GM12878 (cell line): ENCODE data around the gene SUSD5. TPM values are rescaled to one million over a fixed set of nuclear protein-coding genes. Genes with fewer than 3 reads are reported as not detected.

ENCODE experiments used
- ATAC-seq: fragments of 200-7000 bp; cut with Tn5 transposase; 3 replicates; pipeline ENCODE4 v1.9.1; 2020; ENCODE audit warnings: mild to moderate bottlenecking, moderate library complexity
- BruUV-seq: library from RNA; stranded (reverse); fragments of 400-500 nt; replicated peaks from 2 replicates; lab custom pipeline; 2021; lab: Mats Ljungman, UMichigan
- CTCF ChIA-PET: fragments of 300-600 bp; sonication (Branson Sonifier 250); formaldehyde crosslinking; extraction: SDS; loops from one replicate; lab custom pipeline; 2021; ENCODE audit warnings: inconsistent platforms; lab: Yijun Ruan, JAX
- POLR2A ChIA-PET: fragments of 350-600 bp; formaldehyde crosslinking; extraction: SDS; loops from one replicate; lab custom pipeline; 2021; ENCODE audit warnings: inconsistent platforms; lab: Charles Lee
- RAD21 ChIA-PET: fragments of 300-600 bp; sonication (Branson Sonifier 250); formaldehyde crosslinking; loops from one replicate; lab custom pipeline; 2023; ENCODE audit warnings: antibody characterized with exemption; ENCODE audit not compliant: unreplicated experiment; lab: Charles Lee
- SMC1A ChIA-PET: fragments of 300-600 bp; sonication (Branson Sonifier 250); formaldehyde crosslinking; loops from one replicate; lab custom pipeline; 2023; ENCODE audit not compliant: unreplicated experiment, uncharacterized antibody; lab: Charles Lee
- DNase-seq: peaks from one replicate; pipeline ENCODE4 v3.0.0-alpha.2; 2011; ENCODE audit warnings: low read depth, low spot score
- FAIRE-seq: peaks from 3 replicates; lab custom pipeline; 2011; peaks lifted over from hg19 to GRCh38; lab: Jason Lieb, UNC
- H2AFZ ChIP-seq: 2 replicates; pipeline ENCODE4 v1.6.0; 2011; ENCODE audit warnings: low read depth, low read length, control low read depth; ENCODE audit not compliant: control insufficient read depth
- H3K27ac ChIP-seq: 2 replicates; pipeline ENCODE4 v1.5.1; 2011; ENCODE audit warnings: control low read depth; ENCODE audit not compliant: control insufficient read depth, insufficient read depth
- H3K27me3 ChIP-seq, 2 experiments: replicated peaks in 1 of 2; 2 replicates each; pipeline versions ENCODE4 v1.6.0 to v1.6.1; 2011; ENCODE audit warnings: low read length in 1 of 2; ENCODE audit not compliant: control insufficient read depth in 2 of 2, insufficient read depth in 2 of 2
- H3K36me3 ChIP-seq, 2 experiments: 2 replicates each; pipeline ENCODE4 v1.5.1; 2011; ENCODE audit warnings: low read length in 1 of 2; ENCODE audit not compliant: control insufficient read depth in 2 of 2, insufficient read depth in 2 of 2
- H3K4me1 ChIP-seq: 2 replicates; pipeline ENCODE4 v1.6.1; 2011; ENCODE audit warnings: mild to moderate bottlenecking, low read length, moderate library complexity, mixed read lengths; ENCODE audit not compliant: control insufficient read depth, insufficient read depth
- H3K4me2 ChIP-seq: 2 replicates; pipeline ENCODE4 v1.6.0; 2011; ENCODE audit warnings: control low read depth; ENCODE audit not compliant: control insufficient read depth, insufficient read depth
- H3K4me3 ChIP-seq: fragments of 200-600 bp; sonication (generic); 2 replicates; pipeline ENCODE4 v1.5.1; 2016
- H3K79me2 ChIP-seq: 2 replicates; pipeline ENCODE4 v1.6.0; 2011; ENCODE audit warnings: low read length; ENCODE audit not compliant: control insufficient read depth, insufficient read depth
- H3K9ac ChIP-seq: 2 replicates; pipeline ENCODE4 v1.8.0; 2011; ENCODE audit warnings: low read length, control low read depth, mixed read lengths; ENCODE audit not compliant: control insufficient read depth, insufficient read depth
- H3K9me3 ChIP-seq: replicated peaks from 3 replicates; pipeline ENCODE4 v1.5.1; 2011; ENCODE audit warnings: mild to moderate bottlenecking, low read length; ENCODE audit not compliant: control insufficient read depth, insufficient read depth
- H4K20me1 ChIP-seq: 2 replicates; pipeline ENCODE4 v1.6.0; 2011; ENCODE audit not compliant: control insufficient read depth, insufficient read depth
- EED ChIP-seq: sonication (generic); IDR thresholded peaks from 2 replicates; pipeline ENCODE4 v1.6.1; 2016; ENCODE audit warnings: antibody characterized with exemption, low read depth
- ESRRA ChIP-seq: IDR thresholded peaks from 2 replicates; pipeline ENCODE4 v1.6.1; 2012; ENCODE audit warnings: mild to moderate bottlenecking, low read length, improper control_type of control experiment
- HDAC2 ChIP-seq: fragments of 200-600 bp; sonication (generic); IDR thresholded peaks from 2 replicates; pipeline ENCODE4 v1.6.1; 2017
- MTA3 ChIP-seq: IDR thresholded peaks from 2 replicates; pipeline ENCODE4 v1.6.1; 2012; ENCODE audit warnings: low read length, inconsistent platforms, borderline replicate concordance
- MYB ChIP-seq: fragments of 150-350 bp; IDR thresholded peaks from 2 replicates; pipeline ENCODE4 v1.6.1; 2014; ENCODE audit warnings: mild to moderate bottlenecking, low read depth, low read length, borderline replicate concordance
- NBN ChIP-seq: fragments of 450-650 bp; IDR thresholded peaks from 2 replicates; pipeline ENCODE4 v1.6.1; 2016
- PKNOX1 ChIP-seq: fragments of 450-650 bp; IDR thresholded peaks from 2 replicates; pipeline ENCODE4 v1.6.1; 2016; ENCODE audit warnings: mild to moderate bottlenecking
- SREBF1 ChIP-seq: IDR thresholded peaks from 2 replicates; pipeline ENCODE4 v1.6.1; 2012; ENCODE audit warnings: mild to moderate bottlenecking, low read length
- STAT3 ChIP-seq: IDR thresholded peaks from 2 replicates; pipeline ENCODE4 v1.6.1; 2011; ENCODE audit warnings: low read depth, low read length, improper control_type of control experiment
- SUPT20H ChIP-seq: IDR thresholded peaks from 2 replicates; pipeline ENCODE4 v1.6.1; 2011; ENCODE audit warnings: low read depth, mild to moderate bottlenecking, low read length, moderate library complexity, borderline replicate concordance; ENCODE audit not compliant: control insufficient read depth
- TCF3 ChIP-seq: IDR thresholded peaks from 2 replicates; pipeline ENCODE4 v1.6.1; 2012; ENCODE audit warnings: low read depth, mild to moderate bottlenecking, low read length, borderline replicate concordance; ENCODE audit not compliant: insufficient read depth
- USF1 ChIP-seq: IDR thresholded peaks from 2 replicates; pipeline ENCODE4 v1.6.1; 2011; ENCODE audit warnings: borderline replicate concordance, low read depth, mild to moderate bottlenecking, moderate library complexity, mixed read lengths, low read length; ENCODE audit not compliant: insufficient read depth; ENCODE audit errors: extremely low read length
- ZBTB11 ChIP-seq: fragments of 450-650 bp; formaldehyde crosslinking; IDR thresholded peaks from 2 replicates; pipeline ENCODE4 v1.5.0; 2022; ENCODE audit warnings: mild to moderate bottlenecking, missing genetic modification characterization
- WGBS: methylation state at CpG from one replicate; pipeline ENCODE4 v1.1.6; 2016; ENCODE audit warnings: low lambda C conversion rate; ENCODE audit not compliant: insufficient replicate concordance, insufficient coverage; ENCODE audit errors: missing lambda C conversion rate; 5-methylcytosine and 5-hydroxymethylcytosine counted together
- in situ Hi-C: fragments of 300-500 bp; cut with MboI; formaldehyde crosslinking; loops from 9 replicates; pipeline ENCODE4 v1.14.3; 2018; ENCODE audit warnings: mixed read lengths
- intact Hi-C: fragments of 100-400 bp; cut with micrococcal nuclease; formaldehyde crosslinking; loops from one replicate; pipeline ENCODE4 v1.14.2; 2022; ENCODE audit not compliant: unreplicated experiment
- polyA plus RNA-seq, 11 experiments: library from polyadenylated mRNA; depleted of rRNA in 4 of 11; unstranded in 6 of 11; stranded (reverse) in 5 of 11; fragments of >200 nt; fragmentation: Nextera tagmentation in 4 of 11; fragmentation: Illumina TruSeq in 1 of 11; extraction: Ambion mirVana in 4 of 11; extraction: Trizol in 1 of 11; gene quantifications; 1 replicate in 1 of 11; 2 replicates in 10 of 11; pipeline versions ENCODE4 v1.2.1 to v1.2.3, GENCODE V29; 2011 to 2016; ENCODE audit warnings: inconsistent platforms in 2 of 11, missing spikeins in 2 of 11, low read depth in 1 of 11
- total RNA-seq, 4 experiments: library from RNA; depleted of rRNA in 3 of 4; stranded (reverse); fragments of >200 nt in 3 of 4; fragmentation: Illumina TruSeq in 1 of 4; extraction: Trizol in 1 of 4; gene quantifications; 2 replicates each; pipeline versions ENCODE4 v1.2.1 to v1.2.3, GENCODE V29; 2013 to 2021

Gene SUSD5
- total and polyA plus RNA-seq, 10 of the 15 experiments (the other 5 are each of a cell fraction or from before 2014, with no cell fraction given), result 0.01 to 0.05 (median 0.03) TPM; not detected in 4

DNA sequence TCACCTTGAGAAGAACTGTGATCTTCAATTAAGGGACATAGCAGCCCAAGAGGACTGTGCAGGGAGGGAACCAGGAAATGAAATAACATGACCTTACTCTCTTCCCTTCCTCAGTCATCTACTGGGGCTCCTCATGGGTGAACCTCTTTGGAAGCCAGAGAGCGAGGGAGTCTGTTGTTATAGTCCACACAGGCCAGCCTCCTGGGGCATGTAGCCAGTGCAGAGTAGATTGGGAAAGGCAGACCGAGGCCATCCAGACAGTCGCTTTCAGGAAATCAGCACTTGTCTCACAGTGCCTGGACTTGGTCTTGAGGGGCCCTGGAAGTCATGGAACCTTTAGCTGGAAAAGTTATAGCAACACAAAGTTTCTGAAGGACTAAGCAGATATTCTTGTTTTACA, 98.7 kb downstream of the SUSD5 start:
- in situ Hi-C loops, result no loop called here
- no peaks in the 10 kb centered on the region for H3K27me3 ChIP-seq
- RAD21 ChIA-PET, result no interaction called here
- FAIRE-seq (no peak), DNase-seq (no peak)
- SMC1A ChIA-PET, result no interaction called here
- no peaks in the 10 kb centered on the region for H4K20me1 ChIP-seq
- no peak overlapping the region for H2AFZ ChIP-seq
- no peak overlapping the region for H3K9ac ChIP-seq
- H3K36me3 ChIP-seq, result no peaks in the 10 kb centered on the region
- H3K27ac ChIP-seq, result no peak overlapping the region
- CTCF ChIA-PET, result interaction anchor here (2.3 kb wide), 1 partner anchor 12 kb away, joined by 7 read pairs; no protein-coding TSS in a partner anchor
- H3K4me3 ChIP-seq, result no peak overlapping the region
- H3K4me2 ChIP-seq, result no peak overlapping the region
- no peaks in the 10 kb centered on the region for H3K9me3 ChIP-seq
- 97% methylated on average over 3 of the region's 3 CpGs for WGBS
- peaks cover 4% of the 10 kb centered on the region for H3K4me1 ChIP-seq
- POLR2A ChIA-PET, result no interaction called here
- no peaks in the 10 kb centered on the region for H3K79me2 ChIP-seq
- intact Hi-C loops, result no loop called here
- TF ChIP-seq PKNOX1, result no peak
- no peak for TF ChIP-seq ESRRA
- no peak for TF ChIP-seq SUPT20H
- TF ChIP-seq TCF3, result no peak
- TF ChIP-seq ZBTB11 (CRISPR knock-in tag), result no peak
- no peak for TF ChIP-seq MYB
- TF ChIP-seq EED, result no peak
- TF ChIP-seq SREBF1, result no peak
- no peak for TF ChIP-seq HDAC2
- TF ChIP-seq NBN, result no peak
- TF ChIP-seq MTA3, result no peak
- TF ChIP-seq USF1, result no peak
- TF ChIP-seq STAT3, result no peak
- TF ChIP-seq, all 136 proteins: peak for 0
- ATAC-seq, result no peak
- no TSS peak for BruUV-seq
